H1 (cell line): ENCODE measurements around the gene HP1BP3. TPM values are rescaled to one million over a fixed set of nuclear protein-coding genes. Genes with fewer than 3 reads are reported as not detected.

Experiments
- CTCF ChIA-PET: fragments of 300-600 bp; sonication (Branson Sonifier 250); formaldehyde crosslinking; loops from one replicate; lab custom pipeline; 2021; ENCODE audit not compliant: partially characterized antibody; lab: Charles Lee
- POLR2A ChIA-PET: fragments of 300-600 bp; sonication (Branson Sonifier 250); formaldehyde crosslinking; loops from one replicate; lab custom pipeline; 2021; ENCODE audit warnings: inconsistent platforms; ENCODE audit not compliant: partially characterized antibody; lab: Charles Lee
- DNase-seq, 2 experiments: peaks; one replicate each; pipeline versions ENCODE4 v3.0.0 to v3.0.0-alpha.2; 2010 to 2022; ENCODE audit warnings: low spot score in 2 of 2, low read depth in 1 of 2, mixed read lengths in 1 of 2
- FAIRE-seq: peaks from 2 replicates; lab custom pipeline; 2011; peaks lifted over from hg19 to GRCh38; lab: Jason Lieb, UNC
- H2AFZ ChIP-seq: 2 replicates; pipeline ENCODE4 v1.8.1; 2012; ENCODE audit warnings: low read length, inconsistent platforms
- H2AK5ac ChIP-seq: 2 replicates; pipeline ENCODE4 v1.6.1; 2013; ENCODE audit warnings: low read depth, low read length
- H2BK120ac ChIP-seq: replicated peaks from 2 replicates; pipeline ENCODE3; 2013; ENCODE audit warnings: low read depth, low read length, inconsistent platforms
- H2BK12ac ChIP-seq: 2 replicates; pipeline ENCODE4 v1.6.1; 2013; ENCODE audit warnings: low read depth, low read length
- H2BK15ac ChIP-seq: 2 replicates; pipeline ENCODE4 v1.6.1; 2013; ENCODE audit warnings: low read length
- H2BK20ac ChIP-seq: 2 replicates; pipeline ENCODE4 v1.6.1; 2013; ENCODE audit warnings: low read length
- H2BK5ac ChIP-seq: 2 replicates; pipeline ENCODE4 v1.6.1; 2013; ENCODE audit warnings: low read depth, low read length
- H3K14ac ChIP-seq: 2 replicates; pipeline ENCODE4 v1.6.1; 2013; ENCODE audit warnings: inconsistent platforms; ENCODE audit not compliant: insufficient read length
- H3K18ac ChIP-seq: 2 replicates; pipeline ENCODE4 v1.6.1; 2013; ENCODE audit warnings: low read length; ENCODE audit errors: extremely low read depth
- H3K23ac ChIP-seq: 2 replicates; pipeline ENCODE4 v1.6.1; 2013; ENCODE audit warnings: inconsistent platforms; ENCODE audit not compliant: insufficient read length
- H3K23me2 ChIP-seq: 2 replicates; pipeline ENCODE4 v1.6.1; 2013; ENCODE audit warnings: low read depth, low read length
- H3K27ac ChIP-seq: 2 replicates; pipeline ENCODE4 v1.6.1; 2011; ENCODE audit warnings: low read depth, low read length, inconsistent platforms
- H3K27me3 ChIP-seq, 4 experiments: replicated peaks in 1 of 4; 1 replicate in 1 of 4; 2 replicates in 3 of 4; pipeline versions ENCODE4 v1.6.1 to v1.8.1; 2011 to 2013; ENCODE audit warnings: low read length in 3 of 4, mild to moderate bottlenecking in 3 of 4, inconsistent platforms in 2 of 4, mixed read lengths in 2 of 4, moderate library complexity in 1 of 4; ENCODE audit not compliant: control insufficient read depth in 3 of 4, insufficient read depth in 3 of 4; ENCODE audit errors: extremely low read depth in 1 of 4
- H3K36me3 ChIP-seq, 4 experiments: 2 replicates each; pipeline versions ENCODE4 v1.6.1 to v1.8.1; 2011 to 2013; ENCODE audit warnings: mild to moderate bottlenecking in 4 of 4, low read length in 3 of 4, moderate library complexity in 2 of 4, control low read depth in 1 of 4, inconsistent platforms in 1 of 4; ENCODE audit not compliant: insufficient read depth in 4 of 4, control insufficient read depth in 2 of 4
- H3K4ac ChIP-seq: replicated peaks from 2 replicates; pipeline ENCODE3; 2013; ENCODE audit warnings: low read length, low read depth, mixed read lengths, inconsistent platforms; ENCODE audit not compliant: insufficient read length
- H3K4me1 ChIP-seq, 4 experiments: replicated peaks in 1 of 4; 1 replicate in 1 of 4; 2 replicates in 3 of 4; pipeline versions ENCODE4 v1.6.1 to v1.8.1; 2011 to 2013; ENCODE audit warnings: low read length in 3 of 4, inconsistent platforms in 2 of 4, mixed read lengths in 1 of 4; ENCODE audit not compliant: insufficient read depth in 4 of 4, control insufficient read depth in 3 of 4
- H3K4me2 ChIP-seq, 2 experiments: 2 replicates each; pipeline versions ENCODE4 v1.6.1 to v1.8.1; 2011 to 2013; ENCODE audit warnings: low read depth in 2 of 2, low read length in 2 of 2, control low read depth in 1 of 2, inconsistent platforms in 1 of 2, mild to moderate bottlenecking in 1 of 2; ENCODE audit not compliant: insufficient read depth in 1 of 2
- H3K4me3 ChIP-seq, 4 experiments: fragments of 200-600, 300-600 bp in 1 of 4; sonication (generic), shearing (Covaris generic), sonication (Bioruptor Twin) in 1 of 4; 2 replicates each; pipeline versions ENCODE4 v1.5.1 to v1.8.1; 2011 to 2016; ENCODE audit warnings: low read length in 4 of 4, low read depth in 3 of 4, control low read depth in 2 of 4, inconsistent platforms in 2 of 4, mild to moderate bottlenecking in 2 of 4, mixed read lengths in 1 of 4, moderate library complexity in 1 of 4; ENCODE audit not compliant: insufficient read depth in 2 of 4; ENCODE audit errors: extremely low read depth in 1 of 4
- H3K56ac ChIP-seq: replicated peaks from 2 replicates; pipeline ENCODE3; 2013; ENCODE audit warnings: low read depth, mild to moderate bottlenecking, mixed read lengths, low read length, inconsistent platforms; ENCODE audit not compliant: insufficient read length
- H3K79me1 ChIP-seq: 2 replicates; pipeline ENCODE4 v1.6.1; 2013; ENCODE audit warnings: low read depth, low read length, control low read depth
- H3K79me2 ChIP-seq, 2 experiments: 2 replicates each; pipeline versions ENCODE4 v1.6.1 to v1.8.1; 2012 to 2013; ENCODE audit warnings: low read length in 2 of 2, mild to moderate bottlenecking in 2 of 2, inconsistent platforms in 1 of 2; ENCODE audit not compliant: insufficient read depth in 2 of 2, control insufficient read depth in 1 of 2
- H3K9ac ChIP-seq, 4 experiments: replicated peaks in 1 of 4; 1 replicate in 1 of 4; 2 replicates in 3 of 4; pipeline versions ENCODE4 v1.6.1 to v1.8.1; 2011 to 2013; ENCODE audit warnings: low read depth in 3 of 4, low read length in 3 of 4, control low read depth in 2 of 4, mild to moderate bottlenecking in 2 of 4, moderate library complexity in 2 of 4, inconsistent platforms in 1 of 4; ENCODE audit errors: extremely low read depth in 1 of 4
- H3K9me3 ChIP-seq, 2 experiments: 2 replicates each; pipeline versions ENCODE4 v1.6.1 to v1.8.1; 2012 to 2013; ENCODE audit warnings: mild to moderate bottlenecking in 2 of 2, moderate library complexity in 2 of 2, control low read depth in 1 of 2, inconsistent platforms in 1 of 2, low read depth in 1 of 2, low read length in 1 of 2, mixed read lengths in 1 of 2; ENCODE audit not compliant: insufficient read depth in 2 of 2
- H4K20me1 ChIP-seq, 2 experiments: replicated peaks in 1 of 2; 2 replicates each; pipeline versions ENCODE3 to v1.8.1; 2011 to 2013; ENCODE audit warnings: inconsistent platforms in 2 of 2, low read length in 2 of 2, mild to moderate bottlenecking in 1 of 2; ENCODE audit not compliant: insufficient read depth in 2 of 2, control insufficient read depth in 1 of 2
- H4K5ac ChIP-seq: 2 replicates; pipeline ENCODE4 v1.6.1; 2013; ENCODE audit warnings: low read length, low read depth, mixed read lengths, inconsistent platforms; ENCODE audit not compliant: insufficient read length
- H4K8ac ChIP-seq: 2 replicates; pipeline ENCODE4 v1.8.0; 2013; ENCODE audit warnings: mild to moderate bottlenecking, moderate library complexity, low read length, inconsistent platforms; ENCODE audit not compliant: insufficient read depth; ENCODE audit errors: extremely low read depth
- H4K91ac ChIP-seq: replicated peaks from 2 replicates; pipeline ENCODE3; 2013; ENCODE audit warnings: low read length, mixed read lengths, inconsistent platforms; ENCODE audit not compliant: insufficient read length
- ATF3 ChIP-seq: IDR thresholded peaks from 2 replicates; pipeline ENCODE4 v1.6.1; 2011; ENCODE audit warnings: low read depth, mild to moderate bottlenecking, low read length; ENCODE audit not compliant: insufficient read depth
- CBX8 ChIP-seq: fragments of 300-800, 300-1000 bp; sonication (generic); IDR thresholded peaks from 2 replicates; pipeline ENCODE4 v1.7.1; 2016; ENCODE audit warnings: low read depth, low read length, borderline replicate concordance
- CHD1 ChIP-seq: IDR thresholded peaks from 2 replicates; pipeline ENCODE4 v1.6.1; 2012; ENCODE audit warnings: low read depth, low read length, improper control_type of control experiment
- FOSL1 ChIP-seq: IDR thresholded peaks from 2 replicates; pipeline ENCODE4 v1.6.1; 2011; ENCODE audit warnings: mild to moderate bottlenecking, low read depth, low read length, moderate library complexity; ENCODE audit not compliant: insufficient read depth
- KDM5A ChIP-seq: fragments of 200-600 bp; IDR thresholded peaks from 2 replicates; pipeline ENCODE4 v1.7.1; 2012; ENCODE audit warnings: mild to moderate bottlenecking, low read length, inconsistent platforms, mixed read lengths
- POU5F1 ChIP-seq: IDR thresholded peaks from 2 replicates; pipeline ENCODE4 v1.6.1; 2011; ENCODE audit warnings: low read depth, mild to moderate bottlenecking, low read length, moderate library complexity
- RAD21 ChIP-seq, 2 experiments: IDR thresholded peaks in 1 of 2; conservative IDR thresholded peaks in 1 of 2; 2 replicates each; pipeline ENCODE4 v1.6.1; 2011; ENCODE audit warnings: low read depth in 2 of 2, low read length in 2 of 2, improper control_type of control experiment in 1 of 2, inconsistent platforms in 1 of 2, mild to moderate bottlenecking in 1 of 2, moderate library complexity in 1 of 2
- SIRT6 ChIP-seq: IDR thresholded peaks from one replicate; pipeline ENCODE4 v1.7.1; 2012; ENCODE audit warnings: low read length, inconsistent platforms
- SUZ12 ChIP-seq: fragments of 200-600 bp; sonication (generic); IDR thresholded peaks from 2 replicates; pipeline ENCODE4 v1.6.1; 2012; ENCODE audit warnings: mild to moderate bottlenecking, inconsistent platforms, low read length, moderate library complexity, mixed read lengths
- TAF1 ChIP-seq: IDR thresholded peaks from 2 replicates; pipeline ENCODE4 v1.6.1; 2011; ENCODE audit warnings: mild to moderate bottlenecking, low read depth, low read length
- ZNF274 ChIP-seq: IDR thresholded peaks from 2 replicates; pipeline ENCODE4 v1.7.0; 2012; ENCODE audit warnings: low read length, borderline replicate concordance; ENCODE audit errors: extremely low read depth
- WGBS, 2 experiments: shearing (Covaris generic) in 1 of 2; methylation state at CpG; one replicate each; pipeline versions ENCODE4 v1.1.6 to v1.1.7; 2013 to 2015; ENCODE audit warnings: low lambda C conversion rate in 2 of 2, mixed read lengths in 2 of 2, inconsistent platforms in 1 of 2, low coverage in 1 of 2, missing lambda C conversion rate in 1 of 2; ENCODE audit not compliant: insufficient replicate concordance in 2 of 2, insufficient coverage in 1 of 2, insufficient read length in 1 of 2; ENCODE audit errors: extremely low coverage in 1 of 2, missing lambda C conversion rate in 1 of 2; 5-methylcytosine and 5-hydroxymethylcytosine counted together
- polyA plus RNA-seq, 7 experiments: library from polyadenylated mRNA; depleted of rRNA in 3 of 7; stranded (reverse) in 5 of 7; unstranded in 2 of 7; fragments of >200 nt in 5 of 7; fragments of 200-250 nt in 2 of 7; gene quantifications; 1 replicate in 5 of 7; 2 replicates in 1 of 7; 4 replicates in 1 of 7; pipeline versions ENCODE4 v1.2.1 to v1.2.3, GENCODE V29; 2011 to 2013; ENCODE audit warnings: missing spikeins in 2 of 7, mixed read lengths in 2 of 7
- total RNA-seq: library from RNA; stranded (reverse); fragmentation: NEBNext Ultra II Directional; extraction: Animal tissue kit (Norgen Biotek cat#: 25700); gene quantifications from 2 replicates; pipeline ENCODE4 v1.2.1, GENCODE V29; 2021

HP1BP3 gene
- total and polyA plus RNA-seq, 2 of the 8 experiments (the other 6 are each of a cell fraction or from before 2014, with no cell fraction given), result 47.4 to 125 TPM

- no peak for DNase-seq
- FAIRE-seq, result no peak
- no peak overlapping the region for H2BK20ac ChIP-seq
- no peak overlapping the region for H3K23ac ChIP-seq
- no peak overlapping the region for H4K8ac ChIP-seq
- H3K79me2 ChIP-seq, result peaks cover 0 to 4% of the 10 kb centered on the region in 2 experiments; a peak in 2 of 4 replicates
- H2BK15ac ChIP-seq, result no peak overlapping the region
- CTCF ChIA-PET, result interaction anchor here (1.6 kb wide), 1 partner anchor 388 kb away, joined by 4 read pairs; no protein-coding TSS in a partner anchor
- H3K36me3 ChIP-seq, result no peaks in the 10 kb centered on the region
- H3K4ac ChIP-seq, result no peak overlapping the region
- no peak overlapping the region for H3K9ac ChIP-seq
- no peak overlapping the region for H2BK120ac ChIP-seq
- no peaks in the 10 kb centered on the region for H3K9me3 ChIP-seq
- no peaks in the 10 kb centered on the region for H3K27me3 ChIP-seq
- peaks cover 0 to 6% (median 6%) of the 10 kb centered on the region in 4 experiments; a peak in 3 of 7 replicates for H3K4me1 ChIP-seq
- H3K56ac ChIP-seq, result no peak overlapping the region
- WGBS, 2 experiments, result 88% methylated on average over 3 of the region's 3 CpGs; no CpG with 5 or more reads in 1 of the 2 experiments
- no peak overlapping the region for H2AFZ ChIP-seq
- H3K27ac ChIP-seq, result no peak overlapping the region
- no peak overlapping the region for H3K18ac ChIP-seq
- no peak overlapping the region for H4K5ac ChIP-seq
- POLR2A ChIA-PET, result no interaction called here
- no peak overlapping the region for H2AK5ac ChIP-seq
- H2BK5ac ChIP-seq, result no peak overlapping the region
- no peak overlapping the region for H4K91ac ChIP-seq
- TF ChIP-seq KDM5A (no peak), CHD1 (no peak), ATF3 (no peak), TAF1 (no peak), CBX8 (no peak), POU5F1 (no peak), FOSL1 (no peak), ZNF274 (no peak), RAD21 (IDR thresholded peaks at IDR 0.05 in 1 of 2, conservative IDR thresholded peaks at IDR 0.05 in 1 of 2; ENCODE audit: low read depth in 2 of 2, low read length in 2 of 2) (no peak), SIRT6 (no peak), SUZ12 (no peak)
- H4K20me1 ChIP-seq, result peaks cover 0 to 3% of the 10 kb centered on the region in 2 experiments
- no peak overlapping the region for H2BK12ac ChIP-seq
- no peak overlapping the region for H3K4me2 ChIP-seq
- H3K79me1 ChIP-seq, result no peaks in the 10 kb centered on the region
- H3K14ac ChIP-seq, result no peak overlapping the region
- H3K23me2 ChIP-seq, result peaks cover 5% of the 10 kb centered on the region; the same call in 1 of the 2 replicates
- H3K4me3 ChIP-seq, result no peak overlapping the region
These were observed 3.7 kb upstream of the HP1BP3 start for GRCh38 chr1:20790785-20791184.
